Transverse colon (tissue), 4 donors: ENCODE data around the gene HACD3. TPM values are rescaled to one million over a fixed set of nuclear protein-coding genes. Genes with fewer than 3 reads are reported as not detected.

Source experiments
- DNase-seq: peaks from one replicate; pipeline ENCODE4 v3.0.0-alpha.2; 2019
- H3K27ac ChIP-seq, 4 donors: fragments of 200-600 bp; sonication (generic); 2 replicates each; pipeline ENCODE4 v1.5.1; 2016 to 2018; ENCODE audit warnings: inconsistent platforms in 4 of 4
- H3K27me3 ChIP-seq: fragments of 200-600 bp; sonication (generic); 2 replicates; pipeline ENCODE4 v1.5.1; 2017; ENCODE audit warnings: inconsistent platforms
- H3K36me3 ChIP-seq, 4 donors: fragments of 200-600 bp; sonication (generic); 2 replicates each; pipeline ENCODE4 v1.5.1; 2017 to 2019; ENCODE audit warnings: inconsistent platforms in 4 of 4
- H3K4me1 ChIP-seq, 4 donors: fragments of 200-600 bp; sonication (generic); 2 replicates each; pipeline ENCODE4 v1.5.1; 2017 to 2020; ENCODE audit warnings: inconsistent platforms in 4 of 4
- H3K4me3 ChIP-seq, 4 donors: fragments of 200-600 bp; sonication (generic); 1 replicate in 1 of 4; 2 replicates in 3 of 4; pipeline versions ENCODE4 v1.5.1 to v1.6.1; 2017 to 2019; ENCODE audit warnings: inconsistent platforms in 4 of 4
- H3K9me3 ChIP-seq, 2 donors: fragments of 200-600 bp; sonication (generic); 2 replicates each; pipeline ENCODE4 v1.5.1; 2017 to 2019; ENCODE audit warnings: inconsistent platforms in 2 of 2
- CTCF ChIP-seq, 5 experiments: fragments of 200-600 bp in 3 of 5; fragments of 450-650 bp in 2 of 5; sonication (generic) in 3 of 5; IDR thresholded peaks; 1 replicate in 2 of 5; 2 replicates in 3 of 5; pipeline ENCODE4 v1.5.1; 2016 to 2017; ENCODE audit warnings: antibody characterized with exemption in 5 of 5, inconsistent platforms in 3 of 5, mild to moderate bottlenecking in 2 of 5, moderate library complexity in 1 of 5
- EP300 ChIP-seq: sonication (generic); formaldehyde crosslinking; IDR thresholded peaks from one replicate; pipeline ENCODE4 v1.6.1; 2017; ENCODE audit warnings: antibody characterized with exemption, low read depth
- POLR2A ChIP-seq: fragments of 450-650 bp; IDR thresholded peaks from one replicate; pipeline ENCODE4 v1.6.1; 2016; ENCODE audit warnings: antibody characterized with exemption, mild to moderate bottlenecking, moderate library complexity
- POLR2AphosphoS5 ChIP-seq, 3 donors: sonication (generic); formaldehyde crosslinking; IDR thresholded peaks; one replicate each; pipeline ENCODE4 v1.6.1; 2016; ENCODE audit warnings: antibody characterized with exemption in 3 of 3
- WGBS, 2 donors: methylation state at CpG; one replicate each; pipeline ENCODE4 v1.1.5; 2018; ENCODE audit warnings: low coverage in 1 of 2; 5-methylcytosine and 5-hydroxymethylcytosine counted together
- in situ Hi-C, 4 donors: fragments of 200-750 bp; cut with MboI; loops; one replicate each; pipeline versions ENCODE4 v1.15.0 to v1.15.1; 2017; ENCODE audit warnings: low sequenced_read_pairs in 3 of 4, low pct_ligation_motif_present in 1 of 4, low pct_unique_long_range_greater_than_20kb in 1 of 4
- intact Hi-C: fragments of 100-400 bp; cut with DNase I; formaldehyde crosslinking; loops from one replicate; pipeline ENCODE4 v1.15.1; 2023; ENCODE audit warnings: low total_unique reads
- total RNA-seq, 4 donors: library from RNA; depleted of rRNA; stranded (reverse); fragments of >200 nt; gene quantifications; one replicate each; pipeline ENCODE4 v1.1.0, GENCODE V29; 2016

HACD3 gene
- total RNA-seq, 4 donors from 2014 or later: 2.6 to 48.0 (median 27.1) TPM

GRCh38 chr15:65512189-65512588 lies 18.1 kb upstream of the HACD3 start:
- in situ Hi-C loops (no loop called here), intact Hi-C loops (no loop called here)
- Histone ChIP-seq H3K27me3 (no peaks in the 10 kb centered on the region), H3K27ac (peak overlapping the region; percentile 31 to 68 (median 46)), H3K4me1 (peaks cover 12 to 33% (median 18%) of the 10 kb centered on the region in 4 donors), H3K4me3 (no peak overlapping the region), H3K36me3 (peaks cover 0 to 42% (median 13%) of the 10 kb centered on the region in 4 donors), H3K9me3 (no peaks in the 10 kb centered on the region)
- DNase-seq: no peak
- WGBS, 2 donors: 71 to 92% methylated on average over 2 to 5 of the region's 5 CpGs
- TF ChIP-seq POLR2AphosphoS5 (IDR thresholded peaks at IDR 0.05) (no peak), CTCF (IDR thresholded peaks at IDR 0.05) (no peak), POLR2A (no peak), EP300 (no peak)

- intact Hi-C loops: no loop called here
- 57 to 68% methylated on average over 10 of the region's 10 CpGs for WGBS, 2 donors
- H3K27ac ChIP-seq: peak overlapping the region; percentile 31 to 68 (median 46)
- H3K9me3 ChIP-seq: no peaks in the 10 kb centered on the region
- H3K4me3 ChIP-seq: peak overlapping the region in 1 of 4 donors; percentile 8
- DNase-seq: no peak
- peaks cover 0 to 39% (median 12%) of the 10 kb centered on the region in 4 donors for H3K36me3 ChIP-seq
- peaks cover 12 to 33% (median 21%) of the 10 kb centered on the region in 4 donors for H3K4me1 ChIP-seq
- no peaks in the 10 kb centered on the region for H3K27me3 ChIP-seq
- in situ Hi-C loops: no loop called here
- no peak for TF ChIP-seq EP300
- TF ChIP-seq CTCF (IDR thresholded peaks at IDR 0.05): no peak
- TF ChIP-seq POLR2AphosphoS5 (IDR thresholded peaks at IDR 0.05): peak; percentile 9 to 47 (median 27)
- TF ChIP-seq POLR2A: no peak
These were observed 17.4 kb upstream of the HACD3 start for GRCh38 chr15:65512807-65513416.

GRCh38 chr15:65516997-65517865 lies 13.0 kb upstream of the HACD3 start, which contains the start of gene DPP8:
Gene DPP8, minus strand, starts transcription at chr15:65517689. Its CDS starts 5,136 bp downstream, at chr15:65512553.
- TF ChIP-seq CTCF (IDR thresholded peaks at IDR 0.05): peak; percentile 59 to 85 (median 77)
- no peak for TF ChIP-seq EP300
- peak; percentile 83 to 95 (median 91) for TF ChIP-seq POLR2AphosphoS5 (IDR thresholded peaks at IDR 0.05)
- TF ChIP-seq POLR2A: peak; percentile 83
- DNase-seq: peak; percentile 95
- intact Hi-C loops (no loop called here), in situ Hi-C loops (no loop called here)
- no peaks in the 10 kb centered on the region for H3K9me3 ChIP-seq
- no peaks in the 10 kb centered on the region for H3K27me3 ChIP-seq
- H3K27ac ChIP-seq: peak within 1 kb of the TSS; percentile 94 to 99 (median 97)
- peaks cover 0 to 3% (median under 1%) of the 10 kb centered on the region in 4 donors for H3K36me3 ChIP-seq
- 0 to 1% methylated on average over 4 to 50 of the region's 75 CpGs for WGBS, 2 donors
- peaks cover 12 to 27% (median 21%) of the 10 kb centered on the region in 4 donors for H3K4me1 ChIP-seq
- H3K4me3 ChIP-seq: peak within 1 kb of the TSS; percentile 86 to 100 (median 91)

- Histone ChIP-seq H3K27me3 (no peaks in the 10 kb centered on the region), H3K4me1 (peaks cover 12 to 21% (median 19%) of the 10 kb centered on the region in 4 donors), H3K27ac (peak overlapping the region; percentile 94 to 99 (median 97)), H3K36me3 (no peaks in the 10 kb centered on the region), H3K4me3 (peak overlapping the region in 2 of 4 donors; percentile 87 to 95), H3K9me3 (no peaks in the 10 kb centered on the region)
- intact Hi-C loops: no loop called here
- no peak for DNase-seq
- WGBS, 2 donors: 37% methylated on average over 8 of the region's 8 CpGs; no CpG with 5 or more reads in 1 of the 2 donors
- in situ Hi-C loops: no loop called here
- no peak for TF ChIP-seq EP300
- peak in 1 of 5 experiments; percentile 4 for TF ChIP-seq CTCF (IDR thresholded peaks at IDR 0.05)
- no peak for TF ChIP-seq POLR2AphosphoS5 (IDR thresholded peaks at IDR 0.05)
- TF ChIP-seq POLR2A: no peak
These were observed 12.4 kb upstream of the HACD3 start for GRCh38 chr15:65517866-65518207.
